B cell (primary cell): Measurements from ENCODE around the gene KRTAP5-1. TPM values are rescaled to one million over a fixed set of nuclear protein-coding genes. Genes with fewer than 3 reads are reported as not detected.

ENCODE experiments used
- polyA plus RNA-seq: library from polyadenylated mRNA; depleted of rRNA; stranded (reverse); fragments of >200 nt; gene quantifications from 2 replicates; pipeline ENCODE4 v1.2.3, GENCODE V29; 2012
- total RNA-seq, 2 donors: library from RNA; stranded (reverse); fragments of 120-200 nt in 1 of 2; gene quantifications; 1 replicate in 1 of 2; 2 replicates in 1 of 2; pipeline versions ENCODE4 v1.2.3 to v1.2.4, GENCODE V29; 2013 to 2022

Gene KRTAP5-1
- total and polyA plus RNA-seq, 2 donors (not counting 1 experiment from before 2014, with no cell fraction given), result not detected

Other genes with a start within 250 kb of the KRTAP5-1 start
- 0.79 and 1.5 TPM in 2 replicates for gene BRSK2, start 195.3 kb downstream of the KRTAP5-1 start, total RNA-seq
- 0.20 and 0.51 TPM in 2 replicates for gene BRSK2, start 195.3 kb downstream of the KRTAP5-1 start, polyA plus RNA-seq
- 55.7 and 63.4 TPM in 2 replicates for gene MOB2, start 98.5 kb downstream of the KRTAP5-1 start, total RNA-seq
- gene MOB2, start 98.5 kb downstream of the KRTAP5-1 start, polyA plus RNA-seq, result 41.9 and 57.6 TPM in 2 replicates
- 4.3 and 5.2 TPM in 2 replicates for gene DUSP8, start 13.0 kb downstream of the KRTAP5-1 start, total RNA-seq
- gene DUSP8, start 13.0 kb downstream of the KRTAP5-1 start, polyA plus RNA-seq, result 7.2 and 24.0 TPM in 2 replicates
- gene KRTAP5-2, start 13.0 kb upstream of the KRTAP5-1 start, total RNA-seq, result not detected in 2 replicates
- 0.36 TPM in 1 of 2 replicates, not detected in the other for gene KRTAP5-2, start 13.0 kb upstream of the KRTAP5-1 start, polyA plus RNA-seq
- gene KRTAP5-3, start 23.2 kb upstream of the KRTAP5-1 start, total RNA-seq, result not detected in 2 replicates
- not detected in 2 replicates for gene KRTAP5-3, start 23.2 kb upstream of the KRTAP5-1 start, polyA plus RNA-seq
- not detected in 2 replicates for gene KRTAP5-4, start 36.9 kb upstream of the KRTAP5-1 start, total RNA-seq
- gene KRTAP5-4, start 36.9 kb upstream of the KRTAP5-1 start, polyA plus RNA-seq, result not detected in 2 replicates
- not detected in 2 replicates for gene KRTAP5-5, start 44.5 kb upstream of the KRTAP5-1 start, total RNA-seq
- gene KRTAP5-5, start 44.5 kb upstream of the KRTAP5-1 start, polyA plus RNA-seq, result not detected in 2 replicates
- not detected in 2 replicates for gene KRTAP5-6, start 111.9 kb upstream of the KRTAP5-1 start, total RNA-seq
- not detected in 2 replicates for gene KRTAP5-6, start 111.9 kb upstream of the KRTAP5-1 start, polyA plus RNA-seq
- gene IFITM10, start 165.3 kb upstream of the KRTAP5-1 start, total RNA-seq, result 1.1 and 1.7 TPM in 2 replicates
- gene IFITM10, start 165.3 kb upstream of the KRTAP5-1 start, polyA plus RNA-seq, result 0.09 and 0.17 TPM in 2 replicates
- gene CTSD, start 178.6 kb upstream of the KRTAP5-1 start, total RNA-seq, result 80.4 and 83.5 TPM in 2 replicates
- gene CTSD, start 178.6 kb upstream of the KRTAP5-1 start, polyA plus RNA-seq, result 33.5 and 42.2 TPM in 2 replicates
- not detected in 2 replicates for gene SYT8, start 249.7 kb upstream of the KRTAP5-1 start, total RNA-seq
- gene SYT8, start 249.7 kb upstream of the KRTAP5-1 start, polyA plus RNA-seq, result not detected in 2 replicates